Endothelial cell (in vitro differentiated cells): ENCODE measurements around the gene MYL10. TPM values are rescaled to one million over a fixed set of nuclear protein-coding genes. Genes with fewer than 3 reads are reported as not detected.

ENCODE experiments used
- DNase-seq: peaks from one replicate; pipeline ENCODE4 v3.0.0; 2021; ENCODE audit warnings: low spot score
- H3K27ac Mint-ChIP-seq: one replicate; pipeline ENCODE4 v1.8.0; 2021; ENCODE audit warnings: mixed read lengths, inconsistent platforms; ENCODE audit not compliant: unreplicated experiment
- H3K27me3 Mint-ChIP-seq: one replicate; pipeline ENCODE4 v1.8.0; 2021; ENCODE audit warnings: mild to moderate bottlenecking, moderate library complexity, mixed read lengths, inconsistent platforms; ENCODE audit not compliant: unreplicated experiment
- H3K36me3 Mint-ChIP-seq: one replicate; pipeline ENCODE4 v1.8.0; 2021; ENCODE audit warnings: mild to moderate bottlenecking, low read depth, mixed read lengths, inconsistent platforms; ENCODE audit not compliant: unreplicated experiment
- H3K4me1 Mint-ChIP-seq: one replicate; pipeline ENCODE4 v1.8.0; 2021; ENCODE audit warnings: mild to moderate bottlenecking, mixed read lengths, inconsistent platforms; ENCODE audit not compliant: unreplicated experiment
- H3K4me3 Mint-ChIP-seq: one replicate; pipeline ENCODE4 v1.8.0; 2021; ENCODE audit warnings: mild to moderate bottlenecking, mixed read lengths, inconsistent platforms; ENCODE audit not compliant: unreplicated experiment
- H3K9me3 Mint-ChIP-seq: one replicate; pipeline ENCODE4 v1.8.0; 2021; ENCODE audit warnings: mixed read lengths, inconsistent platforms; ENCODE audit not compliant: unreplicated experiment
- total RNA-seq: library from RNA; stranded (reverse); fragmentation: NEBNext Ultra II Directional; extraction: Animal tissue kit (Norgen Biotek cat#: 25700); gene quantifications from one replicate; pipeline ENCODE4 v1.2.1, GENCODE V29; 2021; ENCODE audit not compliant: unreplicated experiment
- TF ChIP-seq, protein P1 (sequence below): fragments of 200-600 bp; sonication (generic); IDR thresholded peaks from one replicate; pipeline ENCODE4 v1.5.0; 2021; ENCODE audit warnings: antibody characterized with exemption; ENCODE audit not compliant: unreplicated experiment

The MYL10 gene
- total RNA-seq, 1 donor from 2014 or later = not detected

DNA sequence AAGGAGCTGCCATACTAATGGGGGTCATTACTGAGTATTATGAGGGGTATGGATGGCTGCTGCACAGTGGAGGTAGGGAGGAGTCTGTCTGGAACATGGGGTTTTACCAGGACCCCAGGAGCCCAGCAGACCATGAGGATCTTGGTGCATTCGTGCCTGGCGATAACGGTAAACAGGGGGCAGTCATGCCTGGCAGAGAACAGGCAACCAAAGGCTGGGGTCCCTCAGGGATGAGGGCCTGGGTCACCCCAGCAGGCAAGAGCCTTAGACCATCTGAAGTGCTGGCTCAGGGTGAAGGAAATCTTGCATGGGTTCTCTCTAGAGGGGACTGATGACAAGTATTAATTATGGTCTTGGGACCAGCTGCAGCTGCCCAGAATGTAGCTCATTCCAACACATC, 46.1 kb downstream of the MYL10 start:
- no peaks in the 10 kb centered on the region for H3K9me3 Mint-ChIP-seq
- DNase-seq = no peak
- TF ChIP-seq, protein P1, sequence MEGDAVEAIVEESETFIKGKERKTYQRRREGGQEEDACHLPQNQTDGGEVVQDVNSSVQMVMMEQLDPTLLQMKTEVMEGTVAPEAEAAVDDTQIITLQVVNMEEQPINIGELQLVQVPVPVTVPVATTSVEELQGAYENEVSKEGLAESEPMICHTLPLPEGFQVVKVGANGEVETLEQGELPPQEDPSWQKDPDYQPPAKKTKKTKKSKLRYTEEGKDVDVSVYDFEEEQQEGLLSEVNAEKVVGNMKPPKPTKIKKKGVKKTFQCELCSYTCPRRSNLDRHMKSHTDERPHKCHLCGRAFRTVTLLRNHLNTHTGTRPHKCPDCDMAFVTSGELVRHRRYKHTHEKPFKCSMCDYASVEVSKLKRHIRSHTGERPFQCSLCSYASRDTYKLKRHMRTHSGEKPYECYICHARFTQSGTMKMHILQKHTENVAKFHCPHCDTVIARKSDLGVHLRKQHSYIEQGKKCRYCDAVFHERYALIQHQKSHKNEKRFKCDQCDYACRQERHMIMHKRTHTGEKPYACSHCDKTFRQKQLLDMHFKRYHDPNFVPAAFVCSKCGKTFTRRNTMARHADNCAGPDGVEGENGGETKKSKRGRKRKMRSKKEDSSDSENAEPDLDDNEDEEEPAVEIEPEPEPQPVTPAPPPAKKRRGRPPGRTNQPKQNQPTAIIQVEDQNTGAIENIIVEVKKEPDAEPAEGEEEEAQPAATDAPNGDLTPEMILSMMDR = no peak

DNA sequence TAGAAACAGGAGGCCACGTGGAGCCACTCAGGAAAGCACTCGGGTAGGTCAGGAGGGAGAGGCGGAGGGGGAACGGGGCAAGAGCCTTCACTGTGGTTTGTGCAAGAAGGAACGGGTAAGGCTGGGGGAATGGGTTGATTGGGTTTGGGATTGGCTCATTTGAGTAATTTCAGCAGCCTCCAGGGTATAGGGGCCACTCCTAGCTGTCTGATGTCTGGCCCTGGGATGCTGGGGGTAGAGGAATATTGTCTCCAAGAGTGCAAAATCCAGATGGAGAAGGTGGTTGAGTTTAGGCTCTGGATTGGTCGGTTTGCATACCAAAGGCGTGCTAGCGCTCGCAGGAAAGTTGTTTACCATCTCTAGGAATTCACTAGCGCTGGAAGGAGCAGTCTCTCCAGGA, 47.2 kb downstream of the MYL10 start:
- H3K27me3 Mint-ChIP-seq = peaks cover 1% of the 10 kb centered on the region
- H3K4me1 Mint-ChIP-seq = peaks cover 6% of the 10 kb centered on the region
- no peak for DNase-seq
- no peak overlapping the region for H3K27ac Mint-ChIP-seq
- no peak overlapping the region for H3K4me3 Mint-ChIP-seq
- TF ChIP-seq, protein P1 = no peak
- H3K9me3 Mint-ChIP-seq = no peaks in the 10 kb centered on the region
- H3K36me3 Mint-ChIP-seq = peaks cover 5% of the 10 kb centered on the region

More for the DNA sequence above, 46.1 kb downstream of the MYL10 start:
- peaks cover 1% of the 10 kb centered on the region for H3K27me3 Mint-ChIP-seq
- peaks cover 5% of the 10 kb centered on the region for H3K36me3 Mint-ChIP-seq
- H3K4me1 Mint-ChIP-seq = peaks cover 11% of the 10 kb centered on the region
- H3K4me3 Mint-ChIP-seq = no peak overlapping the region
- H3K27ac Mint-ChIP-seq = no peak overlapping the region

DNA sequence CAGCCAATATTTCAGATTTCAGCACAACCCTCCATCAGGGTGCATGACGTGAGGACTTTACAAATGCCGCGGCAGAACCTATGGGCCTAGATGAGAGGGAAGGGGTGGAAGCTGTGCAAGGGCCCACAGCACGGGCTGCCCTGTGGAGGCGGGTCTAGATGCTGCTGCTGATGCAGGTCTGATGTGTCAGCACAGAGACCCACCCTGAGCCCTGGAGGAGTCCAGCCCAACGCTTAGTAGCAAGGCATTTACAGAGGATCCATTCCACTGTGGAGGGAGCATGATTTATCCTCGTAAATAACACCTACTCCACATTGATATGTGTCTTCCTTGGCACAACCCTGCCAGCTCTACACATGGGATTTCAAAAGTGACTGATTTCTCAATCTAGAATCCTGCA, 48.5 kb downstream of the MYL10 start:
- Mint-ChIP-seq H3K9me3 (no peaks in the 10 kb centered on the region), H3K27ac (no peak overlapping the region), H3K4me1 (peaks cover 4% of the 10 kb centered on the region), H3K4me3 (no peak overlapping the region), H3K36me3 (peaks cover 5% of the 10 kb centered on the region), H3K27me3 (peaks cover 1% of the 10 kb centered on the region)
- TF ChIP-seq, protein P1 = no peak
- no peak for DNase-seq

DNA sequence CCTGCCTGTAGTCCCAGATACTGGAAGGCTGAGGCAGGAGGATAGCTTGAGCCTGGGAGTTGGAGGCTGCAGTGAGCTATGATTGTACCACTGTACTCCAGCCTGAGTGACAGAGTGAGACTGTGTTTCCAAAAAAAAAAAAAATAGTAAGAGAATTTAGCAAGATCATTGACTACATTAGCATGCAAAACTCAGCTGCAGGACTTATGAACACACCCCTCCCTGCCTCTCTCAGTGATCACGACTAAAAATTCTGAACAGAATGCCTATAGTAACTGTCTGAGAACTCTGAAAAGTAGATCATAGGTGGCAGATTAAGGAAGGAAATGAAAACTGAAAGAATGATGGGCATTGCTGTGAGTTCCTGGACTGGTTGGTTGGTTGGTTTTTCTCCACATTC, 50.5 kb downstream of the MYL10 start:
- Mint-ChIP-seq H3K27me3 (peaks cover 1% of the 10 kb centered on the region), H3K27ac (no peak overlapping the region), H3K4me1 (peaks cover 4% of the 10 kb centered on the region), H3K9me3 (no peaks in the 10 kb centered on the region), H3K4me3 (no peak overlapping the region), H3K36me3 (peaks cover 5% of the 10 kb centered on the region)
- TF ChIP-seq, protein P1 = no peak
- no peak for DNase-seq

DNA sequence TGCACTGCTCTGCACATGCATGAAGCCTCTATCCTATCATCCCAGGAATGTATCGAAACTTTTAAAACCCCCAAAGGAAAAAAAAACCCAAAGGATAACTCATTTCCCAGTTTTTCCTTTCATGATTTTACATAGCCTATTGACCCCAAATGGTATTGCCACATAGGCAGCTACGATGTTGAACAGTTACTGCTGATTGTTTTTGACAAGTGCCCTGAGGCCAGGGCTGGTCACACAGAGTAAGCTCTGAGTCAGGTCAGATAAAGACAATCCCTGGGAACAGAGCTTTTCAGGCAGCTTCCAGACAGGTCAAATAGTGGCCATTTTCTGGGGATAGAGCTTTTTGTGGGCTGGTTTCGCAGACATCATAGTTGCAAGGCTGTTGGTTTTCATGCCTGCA, 52.1 kb downstream of the MYL10 start:
- TF ChIP-seq, protein P1 = no peak
- Mint-ChIP-seq H3K4me3 (no peak overlapping the region), H3K36me3 (peaks cover 1% of the 10 kb centered on the region), H3K27me3 (peaks cover 1% of the 10 kb centered on the region), H3K27ac (no peak overlapping the region), H3K9me3 (no peaks in the 10 kb centered on the region), H3K4me1 (peaks cover 4% of the 10 kb centered on the region)
- DNase-seq = no peak
